ENCODE results near the gene PCDHAC2. TPM values are rescaled to one million over a fixed set of nuclear protein-coding genes. Genes with fewer than 3 reads are reported as not detected.

The PCDHAC2 gene
- not detected for total RNA-seq (2021; fragmentation: NEBNext Ultra II Directional; extraction: Animal tissue kit (Norgen Biotek cat#: 25700))
- long read RNA-seq: 0 reads

GRCh38 chr5:140966293-140967225 lies at the start of gene PCDHAC2:
PCDHAC2 (plus strand) TSS chr5:140966476; CDS start chr5:140966767, 291 bp downstream.
- Mint-ChIP-seq H3K4me1 (ENCODE audit: low read depth) (no peaks in the 10 kb centered on the region), H3K4me3 (no peak within 1 kb of the TSS; the same call in 1 of the 2 replicates), H3K36me3 (ENCODE audit: low read depth) (no peaks in the 10 kb centered on the region), H3K27ac (no peak within 1 kb of the TSS), H3K9me3 (peaks cover 34% of the 10 kb centered on the region), H3K27me3 (ENCODE audit: insufficient read depth) (no peaks in the 10 kb centered on the region; the same call in 1 of the 2 replicates)
- TF ChIP-seq CTCF (IDR thresholded peaks at IDR 0.05): no peak
- no peak for DNase-seq

GRCh38 chr5:140923601-140924000 lies 42.7 kb upstream of the PCDHAC2 start:
- Mint-ChIP-seq H3K27ac (no peak overlapping the region), H3K4me3 (no peak overlapping the region), H3K4me1 (ENCODE audit: low read depth) (no peaks in the 10 kb centered on the region), H3K9me3 (peaks cover 30% of the 10 kb centered on the region), H3K27me3 (ENCODE audit: insufficient read depth) (peaks cover 3% of the 10 kb centered on the region), H3K36me3 (ENCODE audit: low read depth) (peaks cover 5% of the 10 kb centered on the region; the same call in 1 of the 2 replicates)
- DNase-seq: no peak
- no peak for TF ChIP-seq CTCF (IDR thresholded peaks at IDR 0.05)

GRCh38 chr5:140925806-140926442 lies 40.4 kb upstream of the PCDHAC2 start, which contains the start of gene PCDHAC1:
PCDHAC1 (plus strand) TSS chr5:140926299; CDS start chr5:140926893, 594 bp downstream.
- peaks cover 29% of the 10 kb centered on the region for H3K9me3 Mint-ChIP-seq
- no peaks in the 10 kb centered on the region for H3K4me1 Mint-ChIP-seq (ENCODE audit: low read depth)
- no peak for DNase-seq
- no peak within 1 kb of the TSS for H3K27ac Mint-ChIP-seq
- H3K27me3 Mint-ChIP-seq (ENCODE audit: insufficient read depth): peaks cover 4% of the 10 kb centered on the region
- H3K36me3 Mint-ChIP-seq (ENCODE audit: low read depth): peaks cover 5% of the 10 kb centered on the region; the same call in 1 of the 2 replicates
- H3K4me3 Mint-ChIP-seq: no peak within 1 kb of the TSS
- no peak for TF ChIP-seq CTCF (IDR thresholded peaks at IDR 0.05)

- TF ChIP-seq CTCF (IDR thresholded peaks at IDR 0.05): no peak
- Mint-ChIP-seq H3K36me3 (ENCODE audit: low read depth) (peaks cover 5% of the 10 kb centered on the region; the same call in 1 of the 2 replicates), H3K27me3 (ENCODE audit: insufficient read depth) (peaks cover 4% of the 10 kb centered on the region), H3K9me3 (peaks cover 24% of the 10 kb centered on the region), H3K27ac (no peak overlapping the region), H3K4me3 (no peak overlapping the region), H3K4me1 (ENCODE audit: low read depth) (no peaks in the 10 kb centered on the region)
- DNase-seq: no peak
Observed at GRCh38 chr5:140926443-140927227, 39.6 kb upstream of the PCDHAC2 start.

GRCh38 chr5:140927228-140927573 lies 39.1 kb upstream of the PCDHAC2 start:
- no peak overlapping the region for H3K27ac Mint-ChIP-seq
- TF ChIP-seq CTCF (IDR thresholded peaks at IDR 0.05): no peak

More at GRCh38 chr5:140927228-140927573, 39.1 kb upstream of the PCDHAC2 start:
- Mint-ChIP-seq H3K4me3 (no peak overlapping the region), H3K36me3 (ENCODE audit: low read depth) (peaks cover 5% of the 10 kb centered on the region; the same call in 1 of the 2 replicates), H3K27me3 (ENCODE audit: insufficient read depth) (peaks cover 4% of the 10 kb centered on the region), H3K4me1 (ENCODE audit: low read depth) (no peaks in the 10 kb centered on the region), H3K9me3 (peaks cover 21% of the 10 kb centered on the region)
- DNase-seq: no peak

Measured in HFFc6 (cell line).